ENCODE results near the gene ATP10A.

- TF ChIP-seq POLR2AphosphoS5 (IDR thresholded peaks at IDR 0.05; ENCODE audit: low read depth, low read length) (no peak), TAF1 (IDR thresholded peaks at IDR 0.05; ENCODE audit: low read depth, low read length) (no peak), POLR2A (IDR thresholded peaks at IDR 0.05; ENCODE audit: low read depth, low read length) (no peak)
These were observed 127.4 kb downstream of the ATP10A start for GRCh38 chr15:25735550-25736384.
